IMR-90 (cell line): ENCODE results near the gene CLIC4. TPM values are rescaled to one million over a fixed set of nuclear protein-coding genes. Genes with fewer than 3 reads are reported as not detected.
A peak's percentile ranks its signal among the peaks of the same experiment; 100 is the strongest.

Experiments
- ATAC-seq: fragments of 200-7000 bp; cut with Tn5 transposase; 2 replicates; pipeline ENCODE4 v1.9.1; 2020; ENCODE audit warnings: low read depth, mild to moderate bottlenecking, moderate library complexity
- BruUV-seq: library from RNA; stranded (reverse); fragments of 400-500 nt; replicated peaks from 2 replicates; lab custom pipeline; 2021; lab: Mats Ljungman, UMichigan
- CTCF ChIA-PET: fragments of 300-600 bp; formaldehyde crosslinking; extraction: SDS; loops from one replicate; lab custom pipeline; 2021; ENCODE audit warnings: antibody characterized with exemption; lab: Yijun Ruan, JAX
- POLR2A ChIA-PET: fragments of 300-600 bp; sonication (Branson Sonifier 250); formaldehyde crosslinking; loops from one replicate; lab custom pipeline; 2022; ENCODE audit warnings: antibody characterized with exemption; ENCODE audit not compliant: unreplicated experiment; lab: Charles Lee
- DNase-seq: peaks from one replicate; pipeline ENCODE4 v3.0.0; 2013
- H2AFZ ChIP-seq: replicated peaks from 2 replicates; pipeline ENCODE3; 2013; ENCODE audit warnings: low read length, mild to moderate bottlenecking; ENCODE audit not compliant: poor library complexity
- H2AK5ac ChIP-seq: 2 replicates; pipeline ENCODE4 v1.6.1; 2013; ENCODE audit warnings: low read depth, low read length, inconsistent platforms
- H2AK9ac ChIP-seq: replicated peaks from 2 replicates; pipeline ENCODE3; 2013; ENCODE audit warnings: mild to moderate bottlenecking, low read depth, low read length, moderate library complexity; ENCODE audit not compliant: poor library complexity
- H2BK120ac ChIP-seq: 2 replicates; pipeline ENCODE4 v1.6.1; 2013; ENCODE audit warnings: low read depth, low read length, inconsistent platforms
- H2BK15ac ChIP-seq: 3 replicates; pipeline ENCODE4 v1.6.1; 2013; ENCODE audit warnings: low read depth, low read length, inconsistent platforms
- H2BK20ac ChIP-seq: 2 replicates; pipeline ENCODE4 v1.6.1; 2013; ENCODE audit warnings: low read depth, mild to moderate bottlenecking, inconsistent platforms, low read length, moderate library complexity
- H2BK5ac ChIP-seq: 2 replicates; pipeline ENCODE4 v1.6.1; 2013; ENCODE audit warnings: mild to moderate bottlenecking, low read depth, low read length, inconsistent platforms; ENCODE audit not compliant: poor library complexity, severe bottlenecking
- H3K14ac ChIP-seq: replicated peaks from 2 replicates; pipeline ENCODE4 v1.6.1; 2013; ENCODE audit warnings: low read depth, low read length, inconsistent platforms
- H3K18ac ChIP-seq: 2 replicates; pipeline ENCODE4 v1.6.1; 2013; ENCODE audit warnings: low read depth, low read length, control low read depth
- H3K23ac ChIP-seq: 2 replicates; pipeline ENCODE4 v1.6.1; 2013; ENCODE audit warnings: low read depth, low read length, inconsistent platforms
- H3K27ac ChIP-seq: 2 replicates; pipeline ENCODE4 v1.5.1; 2013; ENCODE audit warnings: mild to moderate bottlenecking, control low read depth, low read length; ENCODE audit not compliant: insufficient read depth
- H3K27me3 ChIP-seq: 2 replicates; pipeline ENCODE4 v1.6.1; 2013; ENCODE audit warnings: low read length; ENCODE audit not compliant: control insufficient read depth, insufficient read depth
- H3K36me3 ChIP-seq: 2 replicates; pipeline ENCODE4 v1.6.1; 2013; ENCODE audit warnings: low read length, mixed read lengths; ENCODE audit not compliant: control insufficient read depth, insufficient read depth
- H3K4ac ChIP-seq: 2 replicates; pipeline ENCODE4 v1.6.1; 2013; ENCODE audit warnings: low read depth, low read length, inconsistent platforms
- H3K4me1 ChIP-seq: 2 replicates; pipeline ENCODE4 v1.6.1; 2013; ENCODE audit warnings: low read length, mixed read lengths; ENCODE audit not compliant: control insufficient read depth, insufficient read depth
- H3K4me2 ChIP-seq: 2 replicates; pipeline ENCODE4 v1.6.1; 2013; ENCODE audit warnings: low read depth, mild to moderate bottlenecking, control low read depth, low read length, moderate library complexity
- H3K4me3 ChIP-seq: 2 replicates; pipeline ENCODE4 v1.5.1; 2013; ENCODE audit warnings: low read depth, mild to moderate bottlenecking, control low read depth, low read length, moderate library complexity; ENCODE audit not compliant: insufficient read depth
- H3K56ac ChIP-seq: 2 replicates; pipeline ENCODE4 v1.6.1; 2013; ENCODE audit warnings: low read length, inconsistent platforms; ENCODE audit not compliant: insufficient read depth; ENCODE audit errors: extremely low read depth
- H3K79me1 ChIP-seq, 2 experiments: 2 replicates each; pipeline ENCODE4 v1.6.1; 2013; ENCODE audit warnings: low read length in 2 of 2, inconsistent platforms in 1 of 2, low read depth in 1 of 2
- H3K9ac ChIP-seq: 2 replicates; pipeline ENCODE4 v1.6.1; 2013; ENCODE audit warnings: low read depth, low read length, control low read depth
- H3K9me1 ChIP-seq: 2 replicates; pipeline ENCODE4 v1.6.1; 2013; ENCODE audit warnings: low read length, inconsistent platforms; ENCODE audit not compliant: insufficient read depth
- H3K9me3 ChIP-seq: 2 replicates; pipeline ENCODE4 v1.6.1; 2013; ENCODE audit warnings: low read length; ENCODE audit not compliant: control insufficient read depth, insufficient read depth
- H4K20me1 ChIP-seq: 2 replicates; pipeline ENCODE4 v1.6.1; 2013; ENCODE audit warnings: low read length, inconsistent platforms; ENCODE audit not compliant: insufficient read depth
- H4K5ac ChIP-seq: 2 replicates; pipeline ENCODE4 v1.6.1; 2013; ENCODE audit warnings: mild to moderate bottlenecking, low read depth, low read length, control low read depth
- H4K8ac ChIP-seq, 2 experiments: 2 replicates each; pipeline ENCODE4 v1.6.1; 2013; ENCODE audit warnings: low read depth in 2 of 2, low read length in 2 of 2, control low read depth in 1 of 2, inconsistent platforms in 1 of 2
- H4K91ac ChIP-seq: 2 replicates; pipeline ENCODE4 v1.6.1; 2013; ENCODE audit warnings: low read depth, low read length, inconsistent platforms; ENCODE audit not compliant: insufficient read depth
- BHLHE40 ChIP-seq: fragments of 150-350 bp; IDR thresholded peaks from 2 replicates; pipeline ENCODE4 v1.6.1; 2016; ENCODE audit warnings: mild to moderate bottlenecking, low read depth, low read length
- CEBPB ChIP-seq: IDR thresholded peaks from 2 replicates; pipeline ENCODE4 v1.6.1; 2012; ENCODE audit warnings: low read depth, low read length, improper control_type of control experiment
- CHD1 ChIP-seq: IDR thresholded peaks from 2 replicates; pipeline ENCODE4 v1.6.1; 2012; ENCODE audit warnings: low read depth, low read length, improper control_type of control experiment
- CTCF ChIP-seq: conservative IDR thresholded peaks from 2 replicates; pipeline ENCODE4 v1.5.1; 2012; ENCODE audit warnings: mild to moderate bottlenecking, low read depth, low read length, improper control_type of control experiment
- ELK1 ChIP-seq: fragments of 150-350 bp; IDR thresholded peaks from 2 replicates; pipeline ENCODE4 v1.6.1; 2016; ENCODE audit warnings: low read depth, mild to moderate bottlenecking, low read length, moderate library complexity, borderline replicate concordance
- FOS ChIP-seq: fragments of 150-350 bp; IDR thresholded peaks from 2 replicates; pipeline ENCODE4 v1.6.1; 2016; ENCODE audit warnings: low read depth, low read length
- MAFK ChIP-seq: IDR thresholded peaks from 2 replicates; pipeline ENCODE4 v1.6.1; 2012; ENCODE audit warnings: low read depth, low read length, improper control_type of control experiment
- MAZ ChIP-seq: IDR thresholded peaks from 2 replicates; pipeline ENCODE4 v1.6.1; 2012; ENCODE audit warnings: low read depth, mild to moderate bottlenecking, low read length, improper control_type of control experiment, moderate library complexity, borderline replicate concordance
- MXI1 ChIP-seq: IDR thresholded peaks from 2 replicates; pipeline ENCODE4 v1.6.1; 2012; ENCODE audit warnings: low read depth, mild to moderate bottlenecking, low read length, moderate library complexity, borderline replicate concordance
- NFE2L2 ChIP-seq: fragments of 150-350 bp; IDR thresholded peaks from 2 replicates; pipeline ENCODE4 v1.6.1; 2016; ENCODE audit warnings: low read depth, mild to moderate bottlenecking, low read length
- POLR2A ChIP-seq: IDR thresholded peaks from 2 replicates; pipeline ENCODE4 v1.6.1; 2012; ENCODE audit warnings: mild to moderate bottlenecking, low read depth, low read length
- RAD21 ChIP-seq: IDR thresholded peaks from 2 replicates; pipeline ENCODE4 v1.6.1; 2012; ENCODE audit warnings: low read length, improper control_type of control experiment
- RCOR1 ChIP-seq: IDR thresholded peaks from 2 replicates; pipeline ENCODE4 v1.6.1; 2012; ENCODE audit warnings: mild to moderate bottlenecking, low read length, improper control_type of control experiment; ENCODE audit not compliant: insufficient replicate concordance
- RFX5 ChIP-seq: IDR thresholded peaks from 2 replicates; pipeline ENCODE4 v1.8.0; 2012; ENCODE audit warnings: low read depth, mild to moderate bottlenecking, low read length, moderate library complexity
- SMC3 ChIP-seq: fragments of 150-350 bp; IDR thresholded peaks from 2 replicates; pipeline ENCODE4 v1.6.1; 2016; ENCODE audit warnings: low read depth, mild to moderate bottlenecking, antibody characterized with exemption, low read length, moderate library complexity
- USF2 ChIP-seq: fragments of 150-350 bp; IDR thresholded peaks from 2 replicates; pipeline ENCODE4 v1.6.1; 2017; ENCODE audit warnings: mild to moderate bottlenecking, antibody characterized with exemption, low read length, low read depth
- WGBS, 2 experiments: methylation state at CpG; one replicate each; pipeline versions ENCODE4 v1.1.5 to v1.1.7; 2013; ENCODE audit warnings: missing lambda C conversion rate in 2 of 2; ENCODE audit not compliant: insufficient read length in 1 of 2; ENCODE audit errors: extremely low coverage in 2 of 2; 5-methylcytosine and 5-hydroxymethylcytosine counted together
- dilution Hi-C: fragments of 300-500 bp; cut with HindIII; formaldehyde crosslinking; loops from one replicate; pipeline ENCODE4 v1.14.3; 2018; ENCODE audit warnings: low sequenced_read_pairs; ENCODE audit not compliant: unreplicated experiment
- in situ Hi-C: fragments of 300-500 bp; cut with MboI; formaldehyde crosslinking; loops from 3 replicates; pipeline ENCODE4 v1.14.3; 2019; ENCODE audit warnings: low sequenced_read_pairs, inconsistent platforms, mixed read lengths
- intact Hi-C: fragments of 100-400 bp; cut with micrococcal nuclease; formaldehyde crosslinking; loops from 2 replicates; pipeline ENCODE4 v1.10.0; 2022
- polyA plus RNA-seq, 3 experiments: library from polyadenylated mRNA; depleted of rRNA; stranded (reverse); fragments of >200 nt; gene quantifications; 2 replicates each; pipeline ENCODE4 v1.2.3, GENCODE V29; 2012; ENCODE audit warnings: low replicate concordance in 1 of 3
- total RNA-seq: library from RNA; depleted of rRNA; stranded (reverse); fragments of >200 nt; gene quantifications from 2 replicates; pipeline ENCODE4 v1.2.3, GENCODE V29; 2012

The CLIC4 gene
- total and polyA plus RNA-seq, 2 of the 4 experiments (the other 2 are of a cell fraction) = 242 to 392 TPM

- DNase-seq = no peak
- Histone ChIP-seq H3K4me1 (peaks cover 5% of the 10 kb centered on the region), H4K8ac (no peak overlapping the region), H3K4me2 (no peak overlapping the region), H3K79me1 (peaks cover 0 to 54% of the 10 kb centered on the region in 2 experiments; a peak in 2 of 4 replicates), H2AK5ac (no peak overlapping the region), H3K27me3 (no peaks in the 10 kb centered on the region), H4K5ac (no peak overlapping the region), H3K23ac (0 out of 2 replicates have a peak overlapping the region, but pooled peaks have one; percentile 24), H2AFZ (no peak overlapping the region), H3K56ac (no peak overlapping the region), H2AK9ac (no peak overlapping the region), H3K9me3 (no peaks in the 10 kb centered on the region), H4K91ac (no peak overlapping the region), H3K4me3 (no peak overlapping the region), H3K14ac (no peak overlapping the region), H3K4ac (no peak overlapping the region), H2BK20ac (no peak overlapping the region), H3K18ac (no peak overlapping the region), H2BK5ac (peak overlapping the region; percentile 42), H3K36me3 (peaks cover 4% of the 10 kb centered on the region), H3K9ac (no peak overlapping the region), H3K27ac (no peak overlapping the region), H4K20me1 (peaks cover 84% of the 10 kb centered on the region), H2BK120ac (no peak overlapping the region), H3K9me1 (peaks cover 7% of the 10 kb centered on the region; the same call in 1 of the 2 replicates), H2BK15ac (no peak overlapping the region)
- CTCF ChIA-PET = interaction anchor here (0.6 to 1.5 kb wide), 2 partner anchors 118 to 670 kb away, joined by 4 to 5 read pairs; no protein-coding TSS in a partner anchor
- intact Hi-C loops = no loop called here
- WGBS, 2 experiments = no CpG with 5 or more reads among the region's 2 CpGs
- no TSS peak for BruUV-seq
- no peak for ATAC-seq
- dilution Hi-C loops = loop anchor here (10.0 kb wide), 1 partner anchor 52 kb away; no protein-coding TSS in a partner anchor
- in situ Hi-C loops = no loop called here
- POLR2A ChIA-PET = no interaction called here
- TF ChIP-seq FOS (no peak), USF2 (no peak), CHD1 (no peak), NFE2L2 (no peak), RAD21 (no peak), CTCF (no peak), CEBPB (no peak), MAZ (no peak), RCOR1 (no peak), POLR2A (no peak), ELK1 (no peak), MXI1 (no peak), BHLHE40 (no peak), RFX5 (no peak), SMC3 (no peak), MAFK (no peak)
Observed at GRCh38 chr1:24806588-24806987, 61.3 kb downstream of the CLIC4 start.
